ENCODE data around the gene DACH2. TPM values are rescaled to one million over a fixed set of nuclear protein-coding genes. Genes with fewer than 3 reads are reported as not detected.

DACH2 gene
- 1 to 10 TPM in 1 of 4 donors, under 1 TPM in 1, not detected in 2; 0.19 to 2.0 TPM for polyA plus RNA-seq
- long read RNA-seq, donor 1 = 0 reads
- long read RNA-seq, donor 2 = 0 reads
- long read RNA-seq, donor 3 = 0 reads
- long read RNA-seq, donor 4 = 0 reads
- long read RNA-seq, donor 5 = 0 reads
- long read RNA-seq, donor 6 = 0 reads
- long read RNA-seq, donor 7 = 0 reads
- long read RNA-seq, donor 8 = 0 reads
- long read RNA-seq, donor 9 = 0 reads
- long read RNA-seq, donor 10 = 0 reads

DNA sequence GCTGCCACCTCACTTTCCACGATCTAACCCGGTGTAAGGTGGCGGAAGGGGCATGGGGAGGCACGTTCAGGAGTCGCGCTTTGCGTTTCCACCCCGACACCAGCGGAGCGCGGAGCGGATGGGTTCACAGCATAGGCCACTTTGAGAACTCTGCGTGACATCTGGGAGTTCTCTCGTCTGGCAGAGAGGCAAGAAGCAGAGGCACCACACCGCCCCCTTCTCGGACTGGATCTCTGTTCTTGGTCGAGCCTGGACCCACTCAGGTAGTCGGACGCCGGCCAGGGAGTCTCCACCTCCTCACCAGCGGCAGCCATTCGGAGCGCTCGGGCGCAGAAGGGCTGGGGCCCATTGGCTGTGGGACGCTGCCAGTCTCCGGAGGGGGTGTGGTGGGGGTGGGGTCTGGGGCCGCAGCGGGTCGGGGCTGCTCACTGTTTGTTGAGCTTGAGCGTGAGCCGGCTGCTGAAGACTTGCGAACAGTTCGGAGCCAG, at the start of gene DACH2:
TSS of gene DACH2 (plus strand) at position 428 of the 488 bp plus-strand sequence.
- FAIRE-seq = no peak
- H3K4me1 ChIP-seq (ENCODE audit: control insufficient read depth in 3 of 3, insufficient read depth in 2 of 3, low read depth in 1 of 3, low read length in 2 of 3) = no peaks in the 10 kb centered on the region
- H3K27me3 ChIP-seq (ENCODE audit: control insufficient read depth in 3 of 3, insufficient read depth in 3 of 3, low read length in 3 of 3) = peaks cover 0 to 24% (median 1%) of the 10 kb centered on the region in 3 donors
- 2 to 29% (median 5%) methylated on average over 20 to 34 of the region's 34 CpGs for WGBS, 3 donors
- peak; percentile 36 to 64 for DNase-seq
- H3K27ac ChIP-seq (ENCODE audit: low read depth in 1 of 3, low read length in 2 of 3) = peak within 1 kb of the TSS in 1 of 3 donors; percentile 49
- no peaks in the 10 kb centered on the region for H3K9me3 ChIP-seq (ENCODE audit: control insufficient read depth in 2 of 2, insufficient read depth in 1 of 2, low read depth in 1 of 2, low read length in 1 of 2)
- no peaks in the 10 kb centered on the region for H3K36me3 ChIP-seq (ENCODE audit: control insufficient read depth in 3 of 3, insufficient read depth in 2 of 3, low read depth in 1 of 3, low read length in 3 of 3)
- peak within 1 kb of the TSS in 1 of 3 donors; percentile 51 for H3K4me3 ChIP-seq (ENCODE audit: low read depth in 1 of 3, low read length in 3 of 3)

DNA sequence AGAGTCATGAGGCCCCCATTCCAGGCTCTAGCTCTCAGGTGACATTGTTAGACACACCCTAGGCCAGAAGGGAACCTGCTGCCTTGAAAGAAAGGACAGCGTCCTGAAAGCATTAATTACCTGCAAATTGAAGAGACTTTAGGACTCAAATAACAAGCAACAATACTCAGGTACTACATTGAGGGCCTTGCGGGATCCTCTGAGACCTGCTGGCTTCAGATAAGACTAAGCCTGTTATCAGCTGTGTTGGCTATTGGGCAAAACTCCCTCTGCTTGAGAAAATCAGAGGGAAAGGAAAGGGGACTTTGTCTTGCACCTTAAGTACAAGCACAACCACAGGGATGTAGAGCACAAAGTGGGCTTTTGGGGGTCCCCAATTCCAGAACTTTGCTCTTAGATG, 45.9 kb upstream of the DACH2 start:
- Histone ChIP-seq H3K4me3 (ENCODE audit: low read depth in 1 of 3, low read length in 3 of 3) (no peak overlapping the region), H3K4me1 (ENCODE audit: control insufficient read depth in 3 of 3, insufficient read depth in 2 of 3, low read depth in 1 of 3, low read length in 2 of 3) (no peaks in the 10 kb centered on the region), H3K9me3 (ENCODE audit: control insufficient read depth in 2 of 2, insufficient read depth in 1 of 2, low read depth in 1 of 2, low read length in 1 of 2) (no peaks in the 10 kb centered on the region), H3K27me3 (ENCODE audit: control insufficient read depth in 3 of 3, insufficient read depth in 3 of 3, low read length in 3 of 3) (no peaks in the 10 kb centered on the region), H3K36me3 (ENCODE audit: control insufficient read depth in 3 of 3, insufficient read depth in 2 of 3, low read depth in 1 of 3, low read length in 3 of 3) (no peaks in the 10 kb centered on the region), H3K27ac (ENCODE audit: low read depth in 1 of 3, low read length in 2 of 3) (no peak overlapping the region)
- FAIRE-seq (no peak), DNase-seq (no peak)
- 22 to 59% (median 36%) methylated on average over 2 of the region's 2 CpGs for WGBS, 3 donors

DNA sequence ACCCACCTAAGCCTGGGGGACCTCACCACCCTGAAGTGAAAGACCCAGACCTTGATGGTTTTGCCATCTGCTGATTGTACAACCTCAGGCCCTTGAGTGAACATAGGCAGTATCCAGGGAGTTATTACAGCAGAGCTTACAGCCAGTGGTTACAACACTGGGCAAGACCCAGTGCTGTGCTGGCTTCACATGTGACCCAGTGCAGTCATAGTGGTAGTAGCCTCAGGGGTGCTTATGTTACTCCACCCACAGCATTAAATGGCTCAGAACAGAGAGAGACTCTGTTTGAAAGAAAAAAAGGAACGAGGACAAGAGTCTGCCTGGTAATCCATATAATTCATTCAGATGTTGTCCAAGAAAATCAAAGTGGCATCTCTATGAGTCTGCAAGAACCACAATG, 45.2 kb upstream of the DACH2 start:
- WGBS, 3 donors = 38 to 67% (median 65%) methylated on average over 1 of the region's 1 CpG

DNA sequence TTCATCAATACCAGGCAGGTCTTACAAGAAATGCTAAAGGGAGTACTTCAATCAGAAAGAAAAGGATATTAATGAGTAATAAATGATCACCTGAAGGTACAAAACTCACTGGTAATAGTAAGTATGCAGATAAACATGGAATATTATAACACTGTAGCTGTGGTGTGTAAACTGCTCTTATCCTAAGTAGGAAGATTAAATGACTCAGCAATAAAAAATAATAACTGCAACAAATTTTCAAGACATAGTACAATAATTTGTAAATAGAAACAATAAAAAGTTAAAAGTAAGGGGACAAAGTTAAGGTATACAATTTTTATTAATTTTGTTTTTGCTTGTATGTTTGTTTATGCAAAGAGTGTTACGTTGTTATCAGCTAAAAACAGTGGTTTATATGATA, 43.7 kb upstream of the DACH2 start:
- H3K27ac ChIP-seq (ENCODE audit: low read depth in 1 of 3, low read length in 2 of 3) = no peak overlapping the region
- no peaks in the 10 kb centered on the region for H3K36me3 ChIP-seq (ENCODE audit: control insufficient read depth in 3 of 3, insufficient read depth in 2 of 3, low read depth in 1 of 3, low read length in 3 of 3)
- no peaks in the 10 kb centered on the region for H3K9me3 ChIP-seq (ENCODE audit: control insufficient read depth in 2 of 2, insufficient read depth in 1 of 2, low read depth in 1 of 2, low read length in 1 of 2)
- no peaks in the 10 kb centered on the region for H3K27me3 ChIP-seq (ENCODE audit: control insufficient read depth in 3 of 3, insufficient read depth in 3 of 3, low read length in 3 of 3)
- no peaks in the 10 kb centered on the region for H3K4me1 ChIP-seq (ENCODE audit: control insufficient read depth in 3 of 3, insufficient read depth in 2 of 3, low read depth in 1 of 3, low read length in 2 of 3)
- H3K4me3 ChIP-seq (ENCODE audit: low read depth in 1 of 3, low read length in 3 of 3) = no peak overlapping the region
- no peak for DNase-seq
- WGBS, 3 donors = 39 to 69% (median 46%) methylated on average over 1 of the region's 1 CpG
- no peak for FAIRE-seq

More for the DNA sequence above, 45.2 kb upstream of the DACH2 start:
- Histone ChIP-seq H3K27me3 (ENCODE audit: control insufficient read depth in 3 of 3, insufficient read depth in 3 of 3, low read length in 3 of 3) (no peaks in the 10 kb centered on the region), H3K9me3 (ENCODE audit: control insufficient read depth in 2 of 2, insufficient read depth in 1 of 2, low read depth in 1 of 2, low read length in 1 of 2) (no peaks in the 10 kb centered on the region), H3K4me3 (ENCODE audit: low read depth in 1 of 3, low read length in 3 of 3) (no peak overlapping the region), H3K4me1 (ENCODE audit: control insufficient read depth in 3 of 3, insufficient read depth in 2 of 3, low read depth in 1 of 3, low read length in 2 of 3) (no peaks in the 10 kb centered on the region), H3K36me3 (ENCODE audit: control insufficient read depth in 3 of 3, insufficient read depth in 2 of 3, low read depth in 1 of 3, low read length in 3 of 3) (no peaks in the 10 kb centered on the region), H3K27ac (ENCODE audit: low read depth in 1 of 3, low read length in 2 of 3) (no peak overlapping the region)
- DNase-seq (no peak), FAIRE-seq (no peak)

DNA sequence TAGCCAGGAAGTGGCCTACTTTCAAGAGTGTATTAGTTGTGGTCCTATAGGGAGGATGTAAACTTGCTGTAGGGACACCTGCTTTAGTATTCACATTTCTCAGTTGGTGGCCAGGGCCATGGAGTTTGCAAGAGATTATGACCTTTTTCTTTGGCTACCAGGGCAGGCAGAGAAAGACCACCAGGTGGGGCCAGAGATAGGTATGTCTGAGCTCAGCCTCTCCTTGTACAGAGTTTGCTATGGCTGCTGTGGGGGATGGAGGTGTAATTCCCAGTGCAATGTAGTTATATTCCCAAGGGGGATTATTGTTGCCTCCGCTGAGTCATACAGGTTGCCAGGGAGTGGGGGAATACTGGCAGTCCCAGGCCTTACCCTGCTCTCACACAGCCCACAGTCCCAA, 26.3 kb upstream of the DACH2 start:
- H3K27me3 ChIP-seq (ENCODE audit: control insufficient read depth in 3 of 3, insufficient read depth in 3 of 3, low read length in 3 of 3) = no peaks in the 10 kb centered on the region
- H3K9me3 ChIP-seq (ENCODE audit: control insufficient read depth in 2 of 2, insufficient read depth in 1 of 2, low read depth in 1 of 2, low read length in 1 of 2) = no peaks in the 10 kb centered on the region
- 91 to 100% (median 92%) methylated on average over 1 of the region's 1 CpG for WGBS, 3 donors
- H3K4me3 ChIP-seq (ENCODE audit: low read depth in 1 of 3, low read length in 3 of 3) = no peak overlapping the region
- H3K27ac ChIP-seq (ENCODE audit: low read depth in 1 of 3, low read length in 2 of 3) = no peak overlapping the region
- no peaks in the 10 kb centered on the region for H3K4me1 ChIP-seq (ENCODE audit: control insufficient read depth in 3 of 3, insufficient read depth in 2 of 3, low read depth in 1 of 3, low read length in 2 of 3)
- DNase-seq = no peak
- no peaks in the 10 kb centered on the region for H3K36me3 ChIP-seq (ENCODE audit: control insufficient read depth in 3 of 3, insufficient read depth in 2 of 3, low read depth in 1 of 3, low read length in 3 of 3)
- no peak for FAIRE-seq

DNA sequence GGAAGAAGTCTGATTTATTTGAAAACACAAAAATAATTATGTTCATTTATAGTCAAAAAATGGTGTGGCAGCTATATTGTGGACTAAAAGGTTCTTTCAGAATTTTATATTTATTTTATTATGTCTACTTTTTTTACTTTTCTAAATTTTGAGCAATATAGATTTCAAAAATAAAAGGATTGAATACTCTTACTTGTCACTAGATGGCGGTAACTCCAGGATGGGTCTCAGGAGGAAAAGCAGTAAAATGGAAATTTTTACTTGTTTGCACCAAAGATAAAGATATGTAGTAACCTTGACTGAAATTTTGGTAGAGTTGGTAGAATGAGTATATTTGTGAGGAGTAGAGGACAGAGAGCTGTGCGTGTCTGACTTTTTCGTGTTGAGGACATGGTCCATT, 14.5 kb upstream of the DACH2 start:
- Histone ChIP-seq H3K9me3 (ENCODE audit: control insufficient read depth in 2 of 2, insufficient read depth in 1 of 2, low read depth in 1 of 2, low read length in 1 of 2) (no peaks in the 10 kb centered on the region), H3K27me3 (ENCODE audit: control insufficient read depth in 3 of 3, insufficient read depth in 3 of 3, low read length in 3 of 3) (no peaks in the 10 kb centered on the region), H3K27ac (ENCODE audit: low read depth in 1 of 3, low read length in 2 of 3) (no peak overlapping the region), H3K4me1 (ENCODE audit: control insufficient read depth in 3 of 3, insufficient read depth in 2 of 3, low read depth in 1 of 3, low read length in 2 of 3) (no peaks in the 10 kb centered on the region), H3K36me3 (ENCODE audit: control insufficient read depth in 3 of 3, insufficient read depth in 2 of 3, low read depth in 1 of 3, low read length in 3 of 3) (no peaks in the 10 kb centered on the region), H3K4me3 (ENCODE audit: low read depth in 1 of 3, low read length in 3 of 3) (no peak overlapping the region)
- DNase-seq (no peak), FAIRE-seq (peak; percentile 15)
- WGBS, 3 donors = 11 to 18% (median 12%) methylated on average over 3 of the region's 3 CpGs

DNA sequence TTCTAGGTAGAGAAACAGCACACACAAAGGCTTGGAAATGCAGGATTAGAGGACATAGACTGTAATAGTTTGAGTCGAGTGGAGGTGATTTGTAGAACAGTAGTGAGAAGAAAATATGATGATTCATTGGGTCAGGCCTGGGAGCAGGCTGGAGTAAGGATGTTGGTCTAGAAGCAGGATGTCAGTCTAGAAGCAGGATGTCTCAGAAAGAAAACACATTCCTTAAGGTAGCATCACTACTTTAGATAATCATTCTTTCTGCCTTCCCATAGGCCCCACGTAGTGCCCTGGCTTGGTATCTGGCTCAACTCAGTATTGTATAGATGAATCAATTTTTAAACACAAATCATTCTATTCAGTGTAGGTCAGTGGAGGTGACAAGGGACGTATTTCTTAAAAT, 11.2 kb upstream of the DACH2 start:
- Histone ChIP-seq H3K36me3 (ENCODE audit: control insufficient read depth in 3 of 3, insufficient read depth in 2 of 3, low read depth in 1 of 3, low read length in 3 of 3) (no peaks in the 10 kb centered on the region), H3K4me1 (ENCODE audit: control insufficient read depth in 3 of 3, insufficient read depth in 2 of 3, low read depth in 1 of 3, low read length in 2 of 3) (no peaks in the 10 kb centered on the region), H3K27me3 (ENCODE audit: control insufficient read depth in 3 of 3, insufficient read depth in 3 of 3, low read length in 3 of 3) (no peaks in the 10 kb centered on the region), H3K4me3 (ENCODE audit: low read depth in 1 of 3, low read length in 3 of 3) (no peak overlapping the region), H3K9me3 (ENCODE audit: control insufficient read depth in 2 of 2, insufficient read depth in 1 of 2, low read depth in 1 of 2, low read length in 1 of 2) (no peaks in the 10 kb centered on the region), H3K27ac (ENCODE audit: low read depth in 1 of 3, low read length in 2 of 3) (no peak overlapping the region)
- no peak for DNase-seq
- no peak for FAIRE-seq
- 51 to 83% (median 72%) methylated on average over 3 of the region's 3 CpGs for WGBS, 3 donors

DNA sequence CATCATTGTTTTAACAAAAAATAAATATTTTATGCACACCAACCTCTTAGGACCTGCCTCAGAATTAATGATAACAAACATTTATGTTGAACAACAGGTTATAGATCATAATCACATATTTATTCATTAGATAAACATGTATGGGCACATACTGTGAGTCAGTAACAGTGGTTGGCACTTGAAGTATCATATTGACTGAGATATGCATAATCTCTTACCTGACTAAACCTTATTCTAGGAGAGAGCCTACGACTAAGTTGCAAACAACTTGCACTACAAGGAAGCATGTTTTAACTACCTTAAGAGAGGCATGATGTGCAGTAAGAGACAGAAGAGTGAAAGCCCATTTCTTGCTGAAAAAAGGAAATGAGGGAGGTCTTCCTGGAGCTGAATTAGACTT, 6.5 kb upstream of the DACH2 start:
- Histone ChIP-seq H3K27me3 (ENCODE audit: control insufficient read depth in 3 of 3, insufficient read depth in 3 of 3, low read length in 3 of 3) (no peaks in the 10 kb centered on the region), H3K4me3 (ENCODE audit: low read depth in 1 of 3, low read length in 3 of 3) (no peak overlapping the region), H3K4me1 (ENCODE audit: control insufficient read depth in 3 of 3, insufficient read depth in 2 of 3, low read depth in 1 of 3, low read length in 2 of 3) (no peaks in the 10 kb centered on the region), H3K9me3 (ENCODE audit: control insufficient read depth in 2 of 2, insufficient read depth in 1 of 2, low read depth in 1 of 2, low read length in 1 of 2) (no peaks in the 10 kb centered on the region), H3K36me3 (ENCODE audit: control insufficient read depth in 3 of 3, insufficient read depth in 2 of 3, low read depth in 1 of 3, low read length in 3 of 3) (no peaks in the 10 kb centered on the region), H3K27ac (ENCODE audit: low read depth in 1 of 3, low read length in 2 of 3) (no peak overlapping the region)
- WGBS, 3 donors = 40 to 69% (median 57%) methylated on average over 1 of the region's 1 CpG
- no peak for DNase-seq
- no peak for FAIRE-seq

DNA sequence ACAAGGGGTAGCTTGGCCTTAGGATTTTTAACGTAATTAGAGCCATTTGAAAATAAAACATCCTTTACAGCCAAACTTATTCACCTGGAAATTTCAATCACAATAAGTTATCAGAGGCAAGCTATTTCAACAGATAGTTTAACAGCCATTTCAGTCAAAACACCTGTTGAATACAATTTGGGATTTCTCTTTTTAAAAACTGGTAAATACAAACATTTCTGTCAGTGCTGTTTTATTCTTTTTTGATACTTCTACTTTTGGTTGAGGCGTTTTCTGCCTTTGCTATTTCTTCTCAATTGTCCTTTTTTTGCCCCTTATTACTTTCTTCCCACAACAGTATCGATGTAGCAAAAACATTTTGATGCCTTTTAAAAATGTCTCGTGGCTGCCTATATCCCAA, 2.1 kb upstream of the DACH2 start:
- Histone ChIP-seq H3K36me3 (ENCODE audit: control insufficient read depth in 3 of 3, insufficient read depth in 2 of 3, low read depth in 1 of 3, low read length in 3 of 3) (no peaks in the 10 kb centered on the region), H3K27ac (ENCODE audit: low read depth in 1 of 3, low read length in 2 of 3) (no peak overlapping the region), H3K9me3 (ENCODE audit: control insufficient read depth in 2 of 2, insufficient read depth in 1 of 2, low read depth in 1 of 2, low read length in 1 of 2) (no peaks in the 10 kb centered on the region), H3K4me3 (ENCODE audit: low read depth in 1 of 3, low read length in 3 of 3) (no peak overlapping the region), H3K4me1 (ENCODE audit: control insufficient read depth in 3 of 3, insufficient read depth in 2 of 3, low read depth in 1 of 3, low read length in 2 of 3) (no peaks in the 10 kb centered on the region), H3K27me3 (ENCODE audit: control insufficient read depth in 3 of 3, insufficient read depth in 3 of 3, low read length in 3 of 3) (peaks cover 0 to 24% (median 1%) of the 10 kb centered on the region in 3 donors)
- FAIRE-seq = no peak
- 61 to 83% (median 76%) methylated on average over 4 of the region's 4 CpGs for WGBS, 3 donors
- no peak for DNase-seq
